H1 (cell line): ENCODE measurements around the gene WDR38. TPM values are rescaled to one million over a fixed set of nuclear protein-coding genes. Genes with fewer than 3 reads are reported as not detected.
A peak's percentile ranks its signal among the peaks of the same experiment; 100 is the strongest.

Experiments used
- CTCF ChIA-PET: fragments of 300-600 bp; sonication (Branson Sonifier 250); formaldehyde crosslinking; loops from one replicate; lab custom pipeline; 2021; ENCODE audit not compliant: partially characterized antibody; lab: Charles Lee
- POLR2A ChIA-PET: fragments of 300-600 bp; sonication (Branson Sonifier 250); formaldehyde crosslinking; loops from one replicate; lab custom pipeline; 2021; ENCODE audit warnings: inconsistent platforms; ENCODE audit not compliant: partially characterized antibody; lab: Charles Lee
- DNase-seq, 2 experiments: peaks; one replicate each; pipeline versions ENCODE4 v3.0.0 to v3.0.0-alpha.2; 2010 to 2022; ENCODE audit warnings: low spot score in 2 of 2, low read depth in 1 of 2, mixed read lengths in 1 of 2
- FAIRE-seq: peaks from 2 replicates; lab custom pipeline; 2011; peaks lifted over from hg19 to GRCh38; lab: Jason Lieb, UNC
- H2AFZ ChIP-seq: 2 replicates; pipeline ENCODE4 v1.8.1; 2012; ENCODE audit warnings: low read length, inconsistent platforms
- H2AK5ac ChIP-seq: 2 replicates; pipeline ENCODE4 v1.6.1; 2013; ENCODE audit warnings: low read depth, low read length
- H2BK120ac ChIP-seq: replicated peaks from 2 replicates; pipeline ENCODE3; 2013; ENCODE audit warnings: low read depth, low read length, inconsistent platforms
- H2BK12ac ChIP-seq: 2 replicates; pipeline ENCODE4 v1.6.1; 2013; ENCODE audit warnings: low read depth, low read length
- H2BK15ac ChIP-seq: 2 replicates; pipeline ENCODE4 v1.6.1; 2013; ENCODE audit warnings: low read length
- H2BK20ac ChIP-seq: 2 replicates; pipeline ENCODE4 v1.6.1; 2013; ENCODE audit warnings: low read length
- H2BK5ac ChIP-seq: 2 replicates; pipeline ENCODE4 v1.6.1; 2013; ENCODE audit warnings: low read depth, low read length
- H3K14ac ChIP-seq: 2 replicates; pipeline ENCODE4 v1.6.1; 2013; ENCODE audit warnings: inconsistent platforms; ENCODE audit not compliant: insufficient read length
- H3K18ac ChIP-seq: 2 replicates; pipeline ENCODE4 v1.6.1; 2013; ENCODE audit warnings: low read length; ENCODE audit errors: extremely low read depth
- H3K23ac ChIP-seq: 2 replicates; pipeline ENCODE4 v1.6.1; 2013; ENCODE audit warnings: inconsistent platforms; ENCODE audit not compliant: insufficient read length
- H3K23me2 ChIP-seq: 2 replicates; pipeline ENCODE4 v1.6.1; 2013; ENCODE audit warnings: low read depth, low read length
- H3K27ac ChIP-seq: 2 replicates; pipeline ENCODE4 v1.6.1; 2011; ENCODE audit warnings: low read depth, low read length, inconsistent platforms
- H3K27me3 ChIP-seq, 4 experiments: replicated peaks in 1 of 4; 1 replicate in 1 of 4; 2 replicates in 3 of 4; pipeline versions ENCODE4 v1.6.1 to v1.8.1; 2011 to 2013; ENCODE audit warnings: low read length in 3 of 4, mild to moderate bottlenecking in 3 of 4, inconsistent platforms in 2 of 4, mixed read lengths in 2 of 4, moderate library complexity in 1 of 4; ENCODE audit not compliant: control insufficient read depth in 3 of 4, insufficient read depth in 3 of 4; ENCODE audit errors: extremely low read depth in 1 of 4
- H3K36me3 ChIP-seq, 4 experiments: 2 replicates each; pipeline versions ENCODE4 v1.6.1 to v1.8.1; 2011 to 2013; ENCODE audit warnings: mild to moderate bottlenecking in 4 of 4, low read length in 3 of 4, moderate library complexity in 2 of 4, control low read depth in 1 of 4, inconsistent platforms in 1 of 4; ENCODE audit not compliant: insufficient read depth in 4 of 4, control insufficient read depth in 2 of 4
- H3K4ac ChIP-seq: replicated peaks from 2 replicates; pipeline ENCODE3; 2013; ENCODE audit warnings: low read length, low read depth, mixed read lengths, inconsistent platforms; ENCODE audit not compliant: insufficient read length
- H3K4me1 ChIP-seq, 4 experiments: replicated peaks in 1 of 4; 1 replicate in 1 of 4; 2 replicates in 3 of 4; pipeline versions ENCODE4 v1.6.1 to v1.8.1; 2011 to 2013; ENCODE audit warnings: low read length in 3 of 4, inconsistent platforms in 2 of 4, mixed read lengths in 1 of 4; ENCODE audit not compliant: insufficient read depth in 4 of 4, control insufficient read depth in 3 of 4
- H3K4me2 ChIP-seq, 2 experiments: 2 replicates each; pipeline versions ENCODE4 v1.6.1 to v1.8.1; 2011 to 2013; ENCODE audit warnings: low read depth in 2 of 2, low read length in 2 of 2, control low read depth in 1 of 2, inconsistent platforms in 1 of 2, mild to moderate bottlenecking in 1 of 2; ENCODE audit not compliant: insufficient read depth in 1 of 2
- H3K4me3 ChIP-seq, 4 experiments: fragments of 200-600, 300-600 bp in 1 of 4; sonication (generic), shearing (Covaris generic), sonication (Bioruptor Twin) in 1 of 4; 2 replicates each; pipeline versions ENCODE4 v1.5.1 to v1.8.1; 2011 to 2016; ENCODE audit warnings: low read length in 4 of 4, low read depth in 3 of 4, control low read depth in 2 of 4, inconsistent platforms in 2 of 4, mild to moderate bottlenecking in 2 of 4, mixed read lengths in 1 of 4, moderate library complexity in 1 of 4; ENCODE audit not compliant: insufficient read depth in 2 of 4; ENCODE audit errors: extremely low read depth in 1 of 4
- H3K56ac ChIP-seq: replicated peaks from 2 replicates; pipeline ENCODE3; 2013; ENCODE audit warnings: low read depth, mild to moderate bottlenecking, mixed read lengths, low read length, inconsistent platforms; ENCODE audit not compliant: insufficient read length
- H3K79me1 ChIP-seq: 2 replicates; pipeline ENCODE4 v1.6.1; 2013; ENCODE audit warnings: low read depth, low read length, control low read depth
- H3K79me2 ChIP-seq, 2 experiments: 2 replicates each; pipeline versions ENCODE4 v1.6.1 to v1.8.1; 2012 to 2013; ENCODE audit warnings: low read length in 2 of 2, mild to moderate bottlenecking in 2 of 2, inconsistent platforms in 1 of 2; ENCODE audit not compliant: insufficient read depth in 2 of 2, control insufficient read depth in 1 of 2
- H3K9ac ChIP-seq, 4 experiments: replicated peaks in 1 of 4; 1 replicate in 1 of 4; 2 replicates in 3 of 4; pipeline versions ENCODE4 v1.6.1 to v1.8.1; 2011 to 2013; ENCODE audit warnings: low read depth in 3 of 4, low read length in 3 of 4, control low read depth in 2 of 4, mild to moderate bottlenecking in 2 of 4, moderate library complexity in 2 of 4, inconsistent platforms in 1 of 4; ENCODE audit errors: extremely low read depth in 1 of 4
- H3K9me3 ChIP-seq, 2 experiments: 2 replicates each; pipeline versions ENCODE4 v1.6.1 to v1.8.1; 2012 to 2013; ENCODE audit warnings: mild to moderate bottlenecking in 2 of 2, moderate library complexity in 2 of 2, control low read depth in 1 of 2, inconsistent platforms in 1 of 2, low read depth in 1 of 2, low read length in 1 of 2, mixed read lengths in 1 of 2; ENCODE audit not compliant: insufficient read depth in 2 of 2
- H4K20me1 ChIP-seq, 2 experiments: replicated peaks in 1 of 2; 2 replicates each; pipeline versions ENCODE3 to v1.8.1; 2011 to 2013; ENCODE audit warnings: inconsistent platforms in 2 of 2, low read length in 2 of 2, mild to moderate bottlenecking in 1 of 2; ENCODE audit not compliant: insufficient read depth in 2 of 2, control insufficient read depth in 1 of 2
- H4K5ac ChIP-seq: 2 replicates; pipeline ENCODE4 v1.6.1; 2013; ENCODE audit warnings: low read length, low read depth, mixed read lengths, inconsistent platforms; ENCODE audit not compliant: insufficient read length
- H4K8ac ChIP-seq: 2 replicates; pipeline ENCODE4 v1.8.0; 2013; ENCODE audit warnings: mild to moderate bottlenecking, moderate library complexity, low read length, inconsistent platforms; ENCODE audit not compliant: insufficient read depth; ENCODE audit errors: extremely low read depth
- H4K91ac ChIP-seq: replicated peaks from 2 replicates; pipeline ENCODE3; 2013; ENCODE audit warnings: low read length, mixed read lengths, inconsistent platforms; ENCODE audit not compliant: insufficient read length
- CEBPB ChIP-seq: IDR thresholded peaks from 2 replicates; pipeline ENCODE4 v1.6.1; 2012; ENCODE audit warnings: low read depth, low read length
- GABPA ChIP-seq: IDR thresholded peaks from 2 replicates; pipeline ENCODE4 v1.6.1; 2011; ENCODE audit warnings: mild to moderate bottlenecking, low read length, moderate library complexity, borderline replicate concordance; ENCODE audit not compliant: insufficient read depth
- HDAC6 ChIP-seq: IDR thresholded peaks from one replicate; pipeline ENCODE4 v1.7.1; 2012; ENCODE audit warnings: low read depth, mild to moderate bottlenecking, inconsistent platforms, low read length, moderate library complexity
- JUN ChIP-seq: IDR thresholded peaks from 2 replicates; pipeline ENCODE4 v1.6.1; 2011; ENCODE audit warnings: low read depth, mild to moderate bottlenecking, improper control_type of control experiment, low read length
- JUND ChIP-seq: IDR thresholded peaks from 2 replicates; pipeline ENCODE4 v1.6.1; 2011; ENCODE audit warnings: mild to moderate bottlenecking, improper control_type of control experiment, low read length
- POLR2AphosphoS5 ChIP-seq: IDR thresholded peaks from 2 replicates; pipeline ENCODE4 v1.6.1; 2011; ENCODE audit warnings: low read depth, low read length
- SIRT6 ChIP-seq: IDR thresholded peaks from one replicate; pipeline ENCODE4 v1.7.1; 2012; ENCODE audit warnings: low read length, inconsistent platforms
- TAF1 ChIP-seq: IDR thresholded peaks from 2 replicates; pipeline ENCODE4 v1.6.1; 2011; ENCODE audit warnings: mild to moderate bottlenecking, low read depth, low read length
- ZNF274 ChIP-seq: IDR thresholded peaks from 2 replicates; pipeline ENCODE4 v1.7.0; 2012; ENCODE audit warnings: low read length, borderline replicate concordance; ENCODE audit errors: extremely low read depth
- WGBS, 2 experiments: shearing (Covaris generic) in 1 of 2; methylation state at CpG; one replicate each; pipeline versions ENCODE4 v1.1.6 to v1.1.7; 2013 to 2015; ENCODE audit warnings: low lambda C conversion rate in 2 of 2, mixed read lengths in 2 of 2, inconsistent platforms in 1 of 2, low coverage in 1 of 2, missing lambda C conversion rate in 1 of 2; ENCODE audit not compliant: insufficient replicate concordance in 2 of 2, insufficient coverage in 1 of 2, insufficient read length in 1 of 2; ENCODE audit errors: extremely low coverage in 1 of 2, missing lambda C conversion rate in 1 of 2; 5-methylcytosine and 5-hydroxymethylcytosine counted together
- polyA plus RNA-seq, 7 experiments: library from polyadenylated mRNA; depleted of rRNA in 3 of 7; stranded (reverse) in 5 of 7; unstranded in 2 of 7; fragments of >200 nt in 5 of 7; fragments of 200-250 nt in 2 of 7; gene quantifications; 1 replicate in 5 of 7; 2 replicates in 1 of 7; 4 replicates in 1 of 7; pipeline versions ENCODE4 v1.2.1 to v1.2.3, GENCODE V29; 2011 to 2013; ENCODE audit warnings: missing spikeins in 2 of 7, mixed read lengths in 2 of 7
- total RNA-seq: library from RNA; stranded (reverse); fragmentation: NEBNext Ultra II Directional; extraction: Animal tissue kit (Norgen Biotek cat#: 25700); gene quantifications from 2 replicates; pipeline ENCODE4 v1.2.1, GENCODE V29; 2021
- TF ChIP-seq, protein P1 (sequence below): IDR thresholded peaks from 2 replicates; pipeline ENCODE4 v1.6.1; 2012; ENCODE audit warnings: low read length, inconsistent platforms
- TF ChIP-seq, protein P2 (sequence below): IDR thresholded peaks from 2 replicates; pipeline ENCODE4 v1.6.1; 2011; ENCODE audit warnings: low read depth, mild to moderate bottlenecking, low read length; ENCODE audit not compliant: insufficient read depth

WDR38 gene
- total and polyA plus RNA-seq, 2 of the 8 experiments (the other 6 are each of a cell fraction or from before 2014, with no cell fraction given), result not detected

DNA sequence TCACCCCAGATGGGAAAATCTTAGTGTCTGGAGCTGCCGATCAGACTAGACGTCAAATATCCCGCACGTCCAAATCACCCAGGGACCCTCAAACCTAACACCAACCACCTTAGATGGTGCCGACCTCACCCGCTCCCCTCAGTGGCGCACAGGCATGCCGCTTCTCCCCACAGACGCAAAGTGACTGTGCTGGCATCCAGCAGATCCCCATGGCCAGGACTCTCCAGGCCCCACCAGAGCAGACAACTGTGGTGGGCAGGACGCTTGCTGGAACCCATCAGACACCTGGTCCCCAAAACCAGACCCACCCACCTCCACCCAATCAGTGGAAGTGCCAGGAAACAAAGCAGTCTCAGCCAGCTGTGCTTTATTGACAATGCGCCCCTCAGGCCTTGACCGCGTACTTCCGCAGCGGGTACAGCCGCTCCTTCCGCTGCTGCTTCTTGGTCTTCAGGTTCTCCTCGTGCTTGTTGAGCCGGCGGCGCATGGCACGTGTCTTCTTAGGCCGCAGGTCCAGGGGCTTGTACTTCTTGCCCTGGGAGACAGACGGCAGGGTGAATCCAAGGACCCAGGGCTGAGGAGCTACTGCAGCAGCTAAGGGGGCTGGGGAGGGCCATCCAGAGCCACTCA, 4.4 kb downstream of the WDR38 start:
- Histone ChIP-seq H3K14ac (no peak overlapping the region), H3K4me2 (no peak overlapping the region), H4K8ac (peak overlapping the region; percentile 18; the same call in 1 of the 2 replicates), H3K36me3 (peaks cover 36 to 46% (median 40%) of the 10 kb centered on the region in 4 experiments), H2BK120ac (no peak overlapping the region), H2BK20ac (no peak overlapping the region), H2BK5ac (no peak overlapping the region), H3K9ac (no peak overlapping the region), H3K9me3 (no peaks in the 10 kb centered on the region), H4K20me1 (peaks cover 39 to 46% of the 10 kb centered on the region in 2 experiments), H2BK12ac (no peak overlapping the region), H3K4me3 (no peak overlapping the region), H2BK15ac (no peak overlapping the region), H3K27me3 (no peaks in the 10 kb centered on the region), H3K4ac (no peak overlapping the region), H3K27ac (no peak overlapping the region), H3K4me1 (peaks cover 0 to 11% (median 8%) of the 10 kb centered on the region in 4 experiments; a peak in 5 of 7 replicates), H3K56ac (no peak overlapping the region), H4K5ac (no peak overlapping the region), H3K18ac (no peak overlapping the region), H3K79me2 (peaks cover 16 to 33% of the 10 kb centered on the region in 2 experiments), H4K91ac (no peak overlapping the region), H3K23ac (no peak overlapping the region), H3K79me1 (peaks cover 10% of the 10 kb centered on the region), H2AFZ (no peak overlapping the region), H3K23me2 (peaks cover 7% of the 10 kb centered on the region), H2AK5ac (no peak overlapping the region)
- DNase-seq (no peak), FAIRE-seq (no peak)
- ChIA-PET POLR2A (interaction anchor here (1.2 to 25.5 kb wide), 9 partner anchors 9 to 517 kb away, joined by 3 to 573 read pairs (median 5); partner anchors contain the start of genes NR6A1 and OLFML2A), CTCF (interaction anchor here (0.6 to 42.1 kb wide), 7 partner anchors 9 to 332 kb away, joined by 3 to 1529 read pairs (median 5); partner anchors contain the start of genes NR6A1 and OLFML2A)
- WGBS, 2 experiments, result 96% methylated on average over 24 of the region's 24 CpGs; no CpG with 5 or more reads in 1 of the 2 experiments
- TF ChIP-seq JUND (no peak), POLR2AphosphoS5 (peak; percentile 49), HDAC6 (no peak), TAF1 (no peak), SIRT6 (no peak), GABPA (no peak), CEBPB (no peak), ZNF274 (no peak), JUN (no peak)
- TF ChIP-seq, protein P1, sequence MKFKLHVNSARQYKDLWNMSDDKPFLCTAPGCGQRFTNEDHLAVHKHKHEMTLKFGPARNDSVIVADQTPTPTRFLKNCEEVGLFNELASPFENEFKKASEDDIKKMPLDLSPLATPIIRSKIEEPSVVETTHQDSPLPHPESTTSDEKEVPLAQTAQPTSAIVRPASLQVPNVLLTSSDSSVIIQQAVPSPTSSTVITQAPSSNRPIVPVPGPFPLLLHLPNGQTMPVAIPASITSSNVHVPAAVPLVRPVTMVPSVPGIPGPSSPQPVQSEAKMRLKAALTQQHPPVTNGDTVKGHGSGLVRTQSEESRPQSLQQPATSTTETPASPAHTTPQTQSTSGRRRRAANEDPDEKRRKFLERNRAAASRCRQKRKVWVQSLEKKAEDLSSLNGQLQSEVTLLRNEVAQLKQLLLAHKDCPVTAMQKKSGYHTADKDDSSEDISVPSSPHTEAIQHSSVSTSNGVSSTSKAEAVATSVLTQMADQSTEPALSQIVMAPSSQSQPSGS, result 0 out of 2 replicates have a peak, but pooled peaks have one; percentile 14
- TF ChIP-seq, protein P2, sequence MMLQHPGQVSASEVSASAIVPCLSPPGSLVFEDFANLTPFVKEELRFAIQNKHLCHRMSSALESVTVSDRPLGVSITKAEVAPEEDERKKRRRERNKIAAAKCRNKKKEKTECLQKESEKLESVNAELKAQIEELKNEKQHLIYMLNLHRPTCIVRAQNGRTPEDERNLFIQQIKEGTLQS, result no peak
